ENCODE data around the gene IL16.

GRCh38 chr15:81332326-81332725, 135.6 kb downstream of the IL16 start:
- TF ChIP-seq SPI1 (IDR thresholded peaks at IDR 0.05; ENCODE audit: low read depth, low read length) = no peak
- no peak for TF ChIP-seq TAF1 (IDR thresholded peaks at IDR 0.05; ENCODE audit: low read depth, low read length)
- no peak for TF ChIP-seq POLR2A (IDR thresholded peaks at IDR 0.05; ENCODE audit: low read depth, low read length)
- no peak for TF ChIP-seq PAX5 (IDR thresholded peaks at IDR 0.05; ENCODE audit: insufficient read depth, low read length, severe bottlenecking)
